Mucosa of descending colon (tissue), 3 donors: Measurements from ENCODE around the gene PROX2. TPM values are rescaled to one million over a fixed set of nuclear protein-coding genes. Genes with fewer than 3 reads are reported as not detected.

Source experiments
- ATAC-seq: fragments of 200-7000 bp; cut with Tn5 transposase; one replicate; pipeline ENCODE4 v1.9.1; 2020; ENCODE audit warnings: mild to moderate bottlenecking, moderate library complexity
- DNase-seq, 3 donors: peaks; one replicate each; pipeline ENCODE4 v3.0.0-alpha.2; 2020
- H3K36me3 ChIP-seq: fragments of 200-600 bp; one replicate; pipeline ENCODE4 v1.8.0; 2021; ENCODE audit warnings: low read depth, mild to moderate bottlenecking
- H3K4me1 ChIP-seq: fragments of 200-600 bp; one replicate; pipeline ENCODE4 v1.8.0; 2021; ENCODE audit warnings: low read depth, mild to moderate bottlenecking
- H3K4me3 ChIP-seq: fragments of 200-600 bp; one replicate; pipeline ENCODE4 v1.8.0; 2021; ENCODE audit warnings: mild to moderate bottlenecking
- H3K9me3 ChIP-seq: fragments of 200-600 bp; one replicate; pipeline ENCODE4 v1.8.0; 2021; ENCODE audit warnings: mild to moderate bottlenecking
- intact Hi-C, 2 donors: fragments of 100-400 bp; cut with DNase I in 1 of 2; cut with micrococcal nuclease in 1 of 2; formaldehyde crosslinking; loops; one replicate each; pipeline versions ENCODE4 v1.11.0 to v1.11.1; 2022; cut with DNase I, micrococcal nuclease
- total RNA-seq, 3 donors: library from RNA; stranded (reverse); fragmentation: NEBNext Ultra II Directional in 2 of 3; extraction: Animal tissue kit (Norgen Biotek cat#: 25700) in 2 of 3; gene quantifications; one replicate each; pipeline versions ENCODE4 v1.2.1 to v1.2.4, GENCODE V29; 2021 to 2023
- TF ChIP-seq, protein P1 (sequence below): fragments of 200-600 bp; IDR thresholded peaks from one replicate; pipeline ENCODE4 v1.8.0; 2022; ENCODE audit warnings: antibody characterized with exemption, mild to moderate bottlenecking
- donor health status: DM: no; HTN: no; CAD: no; lungs with moderate emphysema.
- donor health status: DM: no; HTN: no; CAD: no.
- donor health status: DM: no; HTN: yes; CAD: no.

Gene PROX2
- total RNA-seq, 3 donors from 2014 or later, result 0.07 to 0.09 TPM; not detected in 1

DNA sequence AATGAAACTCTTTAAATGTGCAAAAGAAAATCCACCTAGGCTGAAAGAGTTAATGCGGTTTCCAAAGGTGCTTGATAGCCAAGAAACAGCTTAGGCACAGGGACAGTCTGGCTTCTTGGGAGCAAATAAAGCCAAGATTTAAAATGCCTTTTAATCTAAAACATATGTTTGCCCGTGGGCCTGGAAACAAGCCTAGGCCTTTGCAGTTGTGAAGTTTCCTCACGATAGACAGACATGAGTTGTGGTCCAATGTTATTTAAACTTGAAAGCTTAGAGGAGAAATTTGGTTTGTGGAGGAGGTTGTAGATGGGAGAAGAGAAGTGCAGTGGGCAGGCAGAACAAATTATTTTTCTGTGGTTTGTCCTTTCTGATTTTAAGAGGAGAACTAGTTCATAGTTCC, 29.8 kb downstream of the PROX2 start:
- intact Hi-C loops, result no loop called here
- DNase-seq (no peak), ATAC-seq (no peak)
- TF ChIP-seq, protein P1, sequence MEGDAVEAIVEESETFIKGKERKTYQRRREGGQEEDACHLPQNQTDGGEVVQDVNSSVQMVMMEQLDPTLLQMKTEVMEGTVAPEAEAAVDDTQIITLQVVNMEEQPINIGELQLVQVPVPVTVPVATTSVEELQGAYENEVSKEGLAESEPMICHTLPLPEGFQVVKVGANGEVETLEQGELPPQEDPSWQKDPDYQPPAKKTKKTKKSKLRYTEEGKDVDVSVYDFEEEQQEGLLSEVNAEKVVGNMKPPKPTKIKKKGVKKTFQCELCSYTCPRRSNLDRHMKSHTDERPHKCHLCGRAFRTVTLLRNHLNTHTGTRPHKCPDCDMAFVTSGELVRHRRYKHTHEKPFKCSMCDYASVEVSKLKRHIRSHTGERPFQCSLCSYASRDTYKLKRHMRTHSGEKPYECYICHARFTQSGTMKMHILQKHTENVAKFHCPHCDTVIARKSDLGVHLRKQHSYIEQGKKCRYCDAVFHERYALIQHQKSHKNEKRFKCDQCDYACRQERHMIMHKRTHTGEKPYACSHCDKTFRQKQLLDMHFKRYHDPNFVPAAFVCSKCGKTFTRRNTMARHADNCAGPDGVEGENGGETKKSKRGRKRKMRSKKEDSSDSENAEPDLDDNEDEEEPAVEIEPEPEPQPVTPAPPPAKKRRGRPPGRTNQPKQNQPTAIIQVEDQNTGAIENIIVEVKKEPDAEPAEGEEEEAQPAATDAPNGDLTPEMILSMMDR, result no peak
- H3K4me1 ChIP-seq, result no peaks in the 10 kb centered on the region
- no peaks in the 10 kb centered on the region for H3K36me3 ChIP-seq
- H3K9me3 ChIP-seq, result no peaks in the 10 kb centered on the region
- no peak overlapping the region for H3K4me3 ChIP-seq

DNA sequence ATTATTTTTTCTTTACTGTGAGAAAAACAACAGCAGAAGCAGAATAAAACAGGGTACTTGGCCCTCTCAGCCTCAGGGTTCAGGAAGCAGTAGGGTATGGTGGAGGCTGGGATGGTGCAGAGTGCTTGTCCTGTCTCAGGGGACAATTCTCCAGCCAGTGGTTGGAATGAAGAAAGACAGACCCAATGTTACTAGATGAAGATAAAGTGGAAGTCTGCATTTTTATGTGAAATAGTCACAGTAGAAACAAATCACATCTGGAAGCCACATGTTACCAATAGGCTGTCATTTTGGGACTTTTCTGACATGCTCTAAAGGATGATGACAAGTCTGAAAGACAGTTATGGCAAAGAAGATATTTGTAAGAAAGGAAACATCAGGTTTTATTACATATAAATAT, 32.3 kb downstream of the PROX2 start:
- ATAC-seq, result no peak
- Histone ChIP-seq H3K36me3 (no peaks in the 10 kb centered on the region), H3K4me1 (no peaks in the 10 kb centered on the region), H3K9me3 (no peaks in the 10 kb centered on the region), H3K4me3 (no peak overlapping the region)
- DNase-seq, result no peak
- TF ChIP-seq, protein P1, result no peak
- intact Hi-C loops, result no loop called here

DNA sequence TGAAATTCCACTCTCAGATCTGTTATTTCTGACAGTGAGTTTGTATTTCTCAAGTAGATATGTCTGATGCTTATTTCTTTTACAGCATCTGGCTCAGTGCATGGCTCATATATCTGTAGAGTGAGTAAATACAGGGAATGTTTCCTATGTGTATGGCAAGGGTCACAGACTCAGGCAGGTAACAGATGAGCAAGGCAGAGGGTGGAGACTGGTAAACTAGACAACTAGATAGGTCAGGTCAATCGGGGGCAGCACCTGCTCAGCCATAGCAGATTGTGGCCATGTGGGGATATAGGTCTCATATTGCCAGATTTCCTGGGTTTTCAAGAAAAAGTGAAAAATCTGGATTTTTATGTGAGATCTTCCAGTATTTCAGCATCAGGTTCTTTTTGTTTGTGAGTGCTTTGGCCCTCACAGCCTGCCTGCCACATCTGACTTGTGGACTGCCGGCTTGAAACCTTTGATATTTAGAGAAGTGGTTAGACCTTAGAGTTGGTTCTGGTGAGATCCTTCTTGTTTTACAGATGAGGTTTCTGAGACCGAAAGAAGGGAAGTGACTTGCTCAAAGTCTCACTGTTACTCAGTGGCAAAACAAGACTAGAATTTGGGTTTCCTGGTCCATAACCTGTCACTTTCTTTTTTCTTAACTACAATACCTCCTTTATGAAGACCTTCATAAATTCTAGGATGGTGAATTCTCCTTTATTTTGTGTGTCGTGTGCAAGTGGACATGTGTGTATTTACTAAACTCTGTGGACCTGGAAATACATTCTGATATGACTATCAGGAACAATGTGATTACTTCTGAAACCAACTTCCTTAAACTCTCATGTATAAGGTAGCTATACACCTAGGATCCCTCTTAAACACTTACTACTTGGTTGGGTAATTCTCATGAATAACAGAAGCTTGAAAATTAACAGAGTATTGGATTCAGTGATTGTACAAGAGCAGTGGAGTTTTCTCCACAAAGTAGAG, 34.4 kb downstream of the PROX2 start:
- no peaks in the 10 kb centered on the region for H3K36me3 ChIP-seq
- ATAC-seq (peak; percentile 68), DNase-seq (no peak)
- H3K4me3 ChIP-seq, result no peak overlapping the region
- intact Hi-C loops, result no loop called here
- H3K9me3 ChIP-seq, result no peaks in the 10 kb centered on the region
- TF ChIP-seq, protein P1, result no peak
- no peaks in the 10 kb centered on the region for H3K4me1 ChIP-seq

DNA sequence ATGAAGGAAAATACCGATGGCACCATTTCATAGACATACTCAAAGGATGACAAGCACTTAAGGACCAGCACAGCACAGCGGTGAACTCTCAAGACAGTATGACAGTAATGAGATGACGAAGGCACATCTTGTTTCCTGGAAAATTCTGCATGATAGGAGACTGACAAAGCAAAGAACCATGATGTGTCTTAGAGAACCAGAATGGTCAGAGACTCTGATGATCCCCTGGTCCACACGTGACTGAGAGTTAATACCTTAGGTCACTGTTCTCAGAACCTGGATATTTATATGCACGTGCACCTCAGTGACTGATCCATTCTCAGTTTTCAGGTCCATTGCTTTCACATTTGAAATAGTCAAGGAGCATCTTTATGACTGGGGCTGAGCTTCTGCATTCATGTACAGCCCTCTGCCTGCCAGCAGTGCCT, 35.3 kb downstream of the PROX2 start:
- Histone ChIP-seq H3K9me3 (no peaks in the 10 kb centered on the region), H3K4me3 (no peak overlapping the region), H3K4me1 (no peaks in the 10 kb centered on the region), H3K36me3 (no peaks in the 10 kb centered on the region)
- DNase-seq (no peak), ATAC-seq (peak; percentile 35)
- intact Hi-C loops, result no loop called here
- TF ChIP-seq, protein P1, result no peak

GRCh38 chr14:74838166-74838565, 37.8 kb downstream of the PROX2 start:
- TF ChIP-seq, protein P1, result no peak
- Histone ChIP-seq H3K4me1 (no peaks in the 10 kb centered on the region), H3K36me3 (no peaks in the 10 kb centered on the region), H3K4me3 (no peak overlapping the region), H3K9me3 (no peaks in the 10 kb centered on the region)
- no peak for ATAC-seq
- DNase-seq, result no peak
- intact Hi-C loops, result no loop called here
